ENCODE data around the gene KIAA1755. TPM values are rescaled to one million over a fixed set of nuclear protein-coding genes. Genes with fewer than 3 reads are reported as not detected.

The KIAA1755 gene
- total RNA-seq, 2 donors from 2014 or later = not detected

DNA sequence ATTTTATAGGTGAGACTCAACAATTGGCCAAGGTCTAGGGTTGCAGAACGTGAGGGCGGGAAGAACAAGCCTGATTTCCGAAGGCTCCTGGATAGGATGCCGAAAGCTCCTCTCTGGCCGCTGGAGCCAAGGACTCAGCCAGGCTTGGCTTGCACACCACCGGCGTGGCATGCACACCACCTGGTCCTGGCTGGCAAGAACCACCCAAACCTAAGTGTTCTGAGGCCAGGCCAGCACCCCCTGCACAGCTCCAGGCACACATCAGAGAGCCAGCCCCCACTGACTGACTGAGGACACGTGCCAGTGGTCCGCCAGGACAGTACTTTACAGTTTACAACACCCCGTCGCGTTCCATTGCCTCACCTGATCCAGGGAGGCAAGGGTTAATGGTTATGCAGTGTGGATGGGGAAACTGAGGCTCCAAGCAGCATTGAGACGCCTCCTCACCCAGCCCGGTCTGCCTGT is 95.9 kb downstream of the KIAA1755 start:
- no peaks in the 10 kb centered on the region for H3K36me3 Mint-ChIP-seq
- H3K27ac Mint-ChIP-seq = no peak overlapping the region
- peaks cover 0 to 8% of the 10 kb centered on the region in 2 donors for H3K27me3 Mint-ChIP-seq
- peaks cover 18 to 25% of the 10 kb centered on the region in 2 donors for H3K4me1 Mint-ChIP-seq (ENCODE audit: low read depth in 2 of 2)
- H3K4me3 Mint-ChIP-seq = no peak overlapping the region
- DNase-seq (ENCODE audit: low spot score) (no peak), ATAC-seq (no peak)
- H3K9me3 Mint-ChIP-seq = no peaks in the 10 kb centered on the region

DNA sequence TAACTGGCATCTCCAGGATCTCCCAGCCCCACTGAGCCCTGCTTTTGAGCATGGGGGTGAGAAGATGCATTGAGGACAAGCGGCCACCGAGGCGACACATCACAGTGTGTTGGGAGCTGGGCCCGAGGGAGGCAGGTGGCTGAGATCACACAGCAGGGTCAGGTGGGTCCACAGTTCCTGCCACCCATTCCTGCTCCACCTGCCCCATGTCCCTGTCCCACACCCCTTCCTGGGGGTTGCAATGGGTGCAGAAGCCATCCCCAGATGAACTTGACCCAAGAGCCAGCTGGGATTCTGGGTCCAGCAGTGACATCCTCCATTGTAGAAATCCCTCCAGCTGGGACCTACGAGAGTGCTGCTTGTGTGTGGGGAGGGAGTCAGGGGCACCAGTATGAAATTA is 96.5 kb downstream of the KIAA1755 start:
- Mint-ChIP-seq H3K4me1 (ENCODE audit: low read depth in 2 of 2) (peaks cover 16 to 23% of the 10 kb centered on the region in 2 donors), H3K27ac (no peak overlapping the region), H3K27me3 (peaks cover 0 to 8% of the 10 kb centered on the region in 2 donors), H3K4me3 (no peak overlapping the region), H3K36me3 (no peaks in the 10 kb centered on the region), H3K9me3 (no peaks in the 10 kb centered on the region)
- no peak for DNase-seq (ENCODE audit: low spot score)
- no peak for ATAC-seq

DNA sequence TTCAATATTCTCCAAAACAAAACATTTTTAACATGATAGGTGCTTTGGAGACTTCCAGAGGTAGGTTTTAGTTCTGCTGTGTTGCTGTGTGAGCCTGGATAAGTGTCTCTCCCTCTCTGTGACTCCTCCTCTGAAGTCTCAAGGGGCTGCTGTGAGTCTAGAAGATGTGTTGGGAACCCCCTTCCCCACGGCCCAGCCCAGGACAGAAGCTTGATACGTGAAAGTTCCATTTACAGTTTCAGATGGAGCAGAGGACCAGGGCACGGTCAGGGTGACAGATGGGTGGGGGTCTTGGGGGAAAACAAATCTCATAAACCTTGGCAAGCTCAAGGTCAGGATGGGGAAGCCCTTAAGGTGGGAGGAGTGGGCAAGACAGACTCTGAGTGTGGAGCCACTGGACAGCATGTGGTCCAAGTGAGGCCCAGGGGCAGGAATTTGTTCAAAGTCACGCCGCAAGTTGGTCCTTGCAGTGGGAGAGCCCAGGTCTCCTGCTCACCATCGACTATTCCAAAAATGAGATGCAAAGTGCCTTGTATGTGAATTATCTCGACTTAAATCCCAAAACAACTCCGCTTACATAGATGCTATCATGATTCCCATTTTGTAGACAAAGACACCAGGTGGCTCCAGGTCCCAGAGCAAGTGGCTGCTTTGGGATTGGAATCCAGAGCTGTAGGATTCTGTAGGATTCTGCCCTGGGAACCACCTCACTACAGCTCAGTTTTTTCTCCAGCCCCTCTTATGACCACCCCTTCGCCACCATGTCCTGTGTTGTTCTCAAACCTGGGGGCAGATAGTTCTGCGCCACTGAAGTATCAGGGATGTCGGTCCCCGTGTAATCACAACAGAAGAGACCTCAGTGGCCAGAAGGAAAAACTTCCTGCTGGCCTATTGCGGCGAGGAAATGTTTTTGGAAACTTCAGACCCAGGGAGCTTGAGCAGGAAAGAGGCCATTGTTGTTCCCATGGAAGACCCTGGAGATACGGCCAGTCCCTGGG is 97.4 kb downstream of the KIAA1755 start:
- Mint-ChIP-seq H3K36me3 (no peaks in the 10 kb centered on the region), H3K4me1 (ENCODE audit: low read depth in 2 of 2) (peaks cover 8 to 14% of the 10 kb centered on the region in 2 donors), H3K9me3 (no peaks in the 10 kb centered on the region), H3K27me3 (peaks cover 0 to 8% of the 10 kb centered on the region in 2 donors), H3K4me3 (no peak overlapping the region), H3K27ac (peak overlapping the region in 1 of 2 donors; percentile 37)
- no peak for DNase-seq (ENCODE audit: low spot score)
- ATAC-seq = no peak

DNA sequence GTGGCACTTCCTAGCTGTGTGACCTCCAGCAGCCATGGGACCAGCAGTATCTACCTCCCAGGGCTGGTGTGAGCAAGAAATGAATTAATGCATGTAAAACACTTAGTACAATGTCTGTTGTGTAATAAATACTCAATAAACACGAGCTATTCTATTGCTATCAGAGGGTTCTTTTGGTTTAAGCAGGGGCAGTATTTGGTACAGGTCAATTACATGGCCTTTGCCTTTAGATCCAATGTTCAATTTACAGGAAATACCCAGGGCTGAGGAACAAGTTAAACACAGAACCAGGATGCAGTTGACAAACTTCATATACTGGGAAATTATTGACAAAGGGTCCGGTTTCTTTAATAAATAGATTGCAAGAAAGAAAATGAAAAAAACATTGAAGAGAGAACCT is 98.4 kb downstream of the KIAA1755 start:
- no peaks in the 10 kb centered on the region for H3K9me3 Mint-ChIP-seq
- H3K4me3 Mint-ChIP-seq = no peak overlapping the region
- no peak for ATAC-seq
- no peak overlapping the region for H3K27ac Mint-ChIP-seq
- H3K27me3 Mint-ChIP-seq = peaks cover 0 to 8% of the 10 kb centered on the region in 2 donors
- DNase-seq (ENCODE audit: low spot score) = no peak
- H3K36me3 Mint-ChIP-seq = no peaks in the 10 kb centered on the region
- peaks cover 6 to 9% of the 10 kb centered on the region in 2 donors for H3K4me1 Mint-ChIP-seq (ENCODE audit: low read depth in 2 of 2)

DNA sequence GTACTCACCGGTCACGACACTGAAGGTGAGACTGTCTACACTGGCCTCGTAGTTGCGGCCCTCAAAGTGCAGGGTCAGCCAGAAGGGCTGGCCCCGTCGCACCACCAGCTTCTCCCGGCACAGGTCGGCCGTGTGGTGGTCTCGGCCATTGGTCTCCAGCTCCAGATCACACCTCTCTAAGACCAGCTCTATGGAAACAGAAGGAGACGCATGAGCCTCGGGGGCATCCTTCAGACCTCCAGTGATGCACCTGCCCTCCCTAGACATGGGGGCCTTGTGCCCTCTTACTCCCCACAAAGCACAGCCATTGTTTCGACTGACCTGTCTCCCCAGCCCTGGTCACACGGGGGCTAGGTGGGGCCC is 99.1 kb downstream of the KIAA1755 start:
- Mint-ChIP-seq H3K27me3 (peaks cover 0 to 8% of the 10 kb centered on the region in 2 donors), H3K4me1 (ENCODE audit: low read depth in 2 of 2) (peaks cover 6 to 9% of the 10 kb centered on the region in 2 donors), H3K36me3 (no peaks in the 10 kb centered on the region), H3K9me3 (no peaks in the 10 kb centered on the region), H3K27ac (no peak overlapping the region), H3K4me3 (no peak overlapping the region)
- no peak for ATAC-seq
- DNase-seq (ENCODE audit: low spot score) = no peak

Other genes starting within 250 kb of the KIAA1755 start
- gene TTI1, start 227.3 kb downstream of the KIAA1755 start, total RNA-seq = 10 to 100 TPM; 30.8 to 53.1 TPM
- gene RPRD1B, start 227.0 kb downstream of the KIAA1755 start, total RNA-seq = 10 to 100 TPM; 46.4 to 85.4 TPM
- 1 to 10 TPM in 1 of 2 donors, under 1 TPM in 1; 0.81 to 2.4 TPM for gene TGM2, start 95.5 kb downstream of the KIAA1755 start, total RNA-seq
- gene BPI, start 43.4 kb upstream of the KIAA1755 start, total RNA-seq = not detected
- gene LBP, start 85.7 kb upstream of the KIAA1755 start, total RNA-seq = not detected
- gene SNHG17, start 174.6 kb upstream of the KIAA1755 start, total RNA-seq = 100 to 1,000 TPM in 1 of 2 donors, 10 to 100 TPM in 1; 71.4 to 182 TPM
- 10 to 100 TPM; 37.7 to 41.4 TPM for gene RALGAPB, start 212.1 kb upstream of the KIAA1755 start, total RNA-seq

Measured in natural killer cell treated with Interleukin-12 subunit alpha and Interleukin-12 subunit beta and Interleukin-15 and Interleukin-18, amount 100 ng/mL, for 72 hours (primary cell).